Measurements from ENCODE around the gene TEN1. TPM values are rescaled to one million over a fixed set of nuclear protein-coding genes. Genes with fewer than 3 reads are reported as not detected.

TEN1 gene
- total and polyA plus RNA-seq, 10 donors = 6.0 to 38.7 (median 17.0) TPM

- peak overlapping the region in 1 of 8 donors; percentile 60 for H3K27ac ChIP-seq
- TF ChIP-seq POLR2A (IDR thresholded peaks at IDR 0.05) (no peak), CTCF (IDR thresholded peaks at IDR 0.05 in 8 of 11, conservative IDR thresholded peaks at IDR 0.05 in 3 of 11) (no peak), POLR2AphosphoS5 (IDR thresholded peaks at IDR 0.05) (no peak)
- no peak overlapping the region for H3K4me3 ChIP-seq
- peaks cover 0 to 83% (median 13%) of the 10 kb centered on the region in 6 donors for H3K36me3 ChIP-seq
- DNase-seq = peak; percentile 62
- 91 to 97% (median 93%) methylated on average over 9 of the region's 9 CpGs for WGBS, 5 donors
- H3K27me3 ChIP-seq (replicated peaks in 1 of 7) = no peaks in the 10 kb centered on the region
- intact Hi-C loops (cut with DNase I; ENCODE audit: low total_unique reads) = no loop called here
- peaks cover 0 to 18% (median 8%) of the 10 kb centered on the region in 6 donors for H3K4me1 ChIP-seq
- H3K9me3 ChIP-seq = no peaks in the 10 kb centered on the region
These were observed 12.4 kb downstream of the TEN1 start for GRCh38 chr17:75991396-75991795.

- WGBS, 5 donors = 94 to 97% (median 96%) methylated on average over 5 of the region's 5 CpGs
- intact Hi-C loops (cut with DNase I; ENCODE audit: low total_unique reads) = no loop called here
- DNase-seq = no peak
- Histone ChIP-seq H3K4me1 (peaks cover 12 to 45% (median 26%) of the 10 kb centered on the region in 6 donors), H3K36me3 (peaks cover 0 to 61% (median 13%) of the 10 kb centered on the region in 6 donors), H3K4me3 (no peak overlapping the region), H3K27ac (no peak overlapping the region), H3K9me3 (no peaks in the 10 kb centered on the region), H3K27me3 (replicated peaks in 1 of 7) (no peaks in the 10 kb centered on the region)
- no peak for TF ChIP-seq POLR2AphosphoS5 (IDR thresholded peaks at IDR 0.05)
- TF ChIP-seq POLR2A (IDR thresholded peaks at IDR 0.05) = no peak
- TF ChIP-seq CTCF (IDR thresholded peaks at IDR 0.05 in 8 of 11, conservative IDR thresholded peaks at IDR 0.05 in 3 of 11) = no peak
These were observed 15.8 kb downstream of the TEN1 start for GRCh38 chr17:75994802-75995370.

- 96 to 98% (median 98%) methylated on average over 7 of the region's 7 CpGs for WGBS, 5 donors
- no peaks in the 10 kb centered on the region for H3K27me3 ChIP-seq (replicated peaks in 1 of 7)
- intact Hi-C loops (cut with DNase I; ENCODE audit: low total_unique reads) = no loop called here
- no peak overlapping the region for H3K4me3 ChIP-seq
- H3K9me3 ChIP-seq = no peaks in the 10 kb centered on the region
- H3K4me1 ChIP-seq = peaks cover 12 to 51% (median 28%) of the 10 kb centered on the region in 6 donors
- TF ChIP-seq CTCF (IDR thresholded peaks at IDR 0.05 in 8 of 11, conservative IDR thresholded peaks at IDR 0.05 in 3 of 11) = no peak
- TF ChIP-seq POLR2A (IDR thresholded peaks at IDR 0.05) = no peak
- no peak for TF ChIP-seq POLR2AphosphoS5 (IDR thresholded peaks at IDR 0.05)
- peaks cover 0 to 61% (median 15%) of the 10 kb centered on the region in 6 donors for H3K36me3 ChIP-seq
- peak; percentile 41 for DNase-seq
- H3K27ac ChIP-seq = no peak overlapping the region
These were observed 16.4 kb downstream of the TEN1 start for GRCh38 chr17:75995385-75995925.
